Heart right ventricle (tissue), 16 donors: ENCODE data around the gene HDHD5. TPM values are rescaled to one million over a fixed set of nuclear protein-coding genes. Genes with fewer than 3 reads are reported as not detected.
A peak's percentile ranks its signal among the peaks of the same experiment; 100 is the strongest.

Source experiments
- ATAC-seq, 8 donors: fragments of 200-7000 bp; cut with Tn5 transposase; one replicate each; pipeline ENCODE4 v1.9.1; 2020; ENCODE audit warnings: mild to moderate bottlenecking in 8 of 8, moderate library complexity in 8 of 8, moderate number of reproducible peaks in 1 of 8
- DNase-seq, 2 donors: peaks; one replicate each; pipeline ENCODE4 v3.0.0-alpha.2; 2020
- H3K27ac ChIP-seq, 10 donors: fragments of 200-600 bp; sonication (generic) in 2 of 10; one replicate each; pipeline versions ENCODE4 v1.5.0 to v1.8.0; 2020 to 2022; ENCODE audit warnings: mild to moderate bottlenecking in 3 of 10
- H3K27me3 ChIP-seq, 7 donors: fragments of 200-600 bp; one replicate each; pipeline ENCODE4 v1.8.0; 2021 to 2022; ENCODE audit warnings: mild to moderate bottlenecking in 2 of 7
- H3K36me3 ChIP-seq, 9 donors: fragments of 200-600 bp; sonication (generic) in 1 of 9; one replicate each; pipeline versions ENCODE4 v1.5.0 to v1.8.0; 2020 to 2022; ENCODE audit warnings: mild to moderate bottlenecking in 2 of 9
- H3K4me1 ChIP-seq, 9 donors: fragments of 200-600 bp; sonication (generic) in 1 of 9; one replicate each; pipeline versions ENCODE4 v1.5.0 to v1.8.0; 2020 to 2022; ENCODE audit warnings: mild to moderate bottlenecking in 4 of 9
- H3K4me3 ChIP-seq, 10 donors: fragments of 200-600 bp; sonication (generic) in 2 of 10; one replicate each; pipeline versions ENCODE4 v1.5.0 to v1.8.0; 2020 to 2022; ENCODE audit warnings: mild to moderate bottlenecking in 7 of 10, moderate library complexity in 2 of 10
- H3K9me3 ChIP-seq, 11 donors: fragments of 200-600 bp in 10 of 11; sonication (generic) in 2 of 11; one replicate each; pipeline versions ENCODE4 v1.5.0 to v1.8.0; 2013 to 2022; ENCODE audit warnings: mild to moderate bottlenecking in 2 of 11, control low read depth in 1 of 11, moderate library complexity in 1 of 11
- CTCF ChIP-seq, 9 donors: fragments of 200-600 bp; sonication (generic) in 2 of 9; IDR thresholded peaks; one replicate each; pipeline versions ENCODE4 v1.5.0 to v1.8.0; 2021 to 2022; ENCODE audit warnings: antibody characterized with exemption in 9 of 9, mild to moderate bottlenecking in 5 of 9, moderate library complexity in 1 of 9
- WGBS, 2 donors: extraction: QIAGEN DNeasy Blood & Tissue Kit; methylation state at CpG; one replicate each; pipeline ENCODE4 v1.1.7; 2013; ENCODE audit warnings: inconsistent platforms in 1 of 2; 5-methylcytosine and 5-hydroxymethylcytosine counted together
- intact Hi-C, 10 donors: fragments of 100-400 bp; cut with DNase I; formaldehyde crosslinking; loops; one replicate each; pipeline versions ENCODE4 v1.11.1 to v1.14.2; 2022
- polyA plus RNA-seq, 2 donors: library from polyadenylated mRNA; stranded (reverse); fragments of 200-250 nt; gene quantifications; one replicate each; pipeline ENCODE4 v1.2.3, GENCODE V29; 2013
- total RNA-seq, 10 donors: library from RNA; stranded (reverse); fragmentation: NEBNext Ultra II Directional in 3 of 10; extraction: Animal tissue kit (Norgen Biotek cat#: 25700) in 3 of 10; gene quantifications; one replicate each; pipeline versions ENCODE4 v1.2.1 to v1.2.4, GENCODE V29; 2021 to 2023
- donor health status: Arrhythmogenic right ventricular cardiomyopathy.
- donor health status: ischemic (EF 13 %, LVEDD 7.1; RV severe dilation, severe dysfunction).
- donor health status: healthy with polysubstance abuse.
- donor health status: DM: no; HTN: yes; CAD: no.
- donor health status: DM: no; HTN: no; CAD: no.
- donor health status: ischemic (EF 25% LVEDD 6.9; RV normal size, moderate dysfunction).
- donor health status: ischemic (EF 25% LVEDD 5.7; RV mildly dilated, moderate dysfunction).
- donor health status: healthy.
- donor health status: DM: yes; HTN: yes; CAD: no.
- donor health status: Ischemic cardiomyopathy.
- donor health status: ischemic (EF 35%, LVEDD 5.7; RV mildly dilated, moderate dysfunction).
- donor health status: nonischemic (EF 11% LVEDD 7.7; RV severe dilation, severe dysfunction).
- donor health status: DM: yes; HTN: yes; CAD: no.
- donor health status: PGD.
- donor health status: ischemic (EF 29% LVEDD 5.4; RV normal size, mild dysfunction).
- donor health status: nonischemic (EF 23%, LVEDD 6.1; RV moderate dilation, normal function).

HDHD5 gene
- total and polyA plus RNA-seq, 12 donors: 23.6 to 60.4 (median 50.3) TPM

- Histone ChIP-seq H3K4me1 (peaks cover 0 to 34% (median 15%) of the 10 kb centered on the region in 9 donors), H3K4me3 (no peak overlapping the region), H3K27me3 (no peaks in the 10 kb centered on the region), H3K36me3 (peaks cover 0 to 85% (median 23%) of the 10 kb centered on the region in 9 donors), H3K27ac (peak overlapping the region in 9 of 10 donors; percentile 8 to 68 (median 62)), H3K9me3 (no peaks in the 10 kb centered on the region)
- no peak for TF ChIP-seq CTCF (IDR thresholded peaks at IDR 0.05)
- peak in 1 of 2 donors; percentile 40 for DNase-seq
- ATAC-seq: peak; percentile 72 to 92 (median 86)
- intact Hi-C loops: no loop called here
- WGBS, 2 donors: 32 to 41% methylated on average over 8 of the region's 8 CpGs
Observed at GRCh38 chr22:17140022-17140421, 19.1 kb downstream of the HDHD5 start.

GRCh38 chr22:17138513-17138912 lies 20.6 kb downstream of the HDHD5 start:
- Histone ChIP-seq H3K27ac (peak overlapping the region in 3 of 10 donors; percentile 66 to 68 (median 66)), H3K9me3 (no peaks in the 10 kb centered on the region), H3K4me3 (no peak overlapping the region), H3K4me1 (peaks cover 0 to 34% (median 15%) of the 10 kb centered on the region in 9 donors), H3K36me3 (peaks cover 0 to 70% (median 14%) of the 10 kb centered on the region in 9 donors), H3K27me3 (no peaks in the 10 kb centered on the region)
- ATAC-seq (peak in 1 of 8 donors; percentile 4), DNase-seq (no peak)
- 74 to 79% methylated on average over 11 of the region's 11 CpGs for WGBS, 2 donors
- intact Hi-C loops: no loop called here
- no peak for TF ChIP-seq CTCF (IDR thresholded peaks at IDR 0.05)

GRCh38 chr22:17137861-17138425 lies 21.1 kb downstream of the HDHD5 start:
- no peak for TF ChIP-seq CTCF (IDR thresholded peaks at IDR 0.05)
- 84 to 86% methylated on average over 17 of the region's 17 CpGs for WGBS, 2 donors
- H3K27ac ChIP-seq: no peak overlapping the region
- DNase-seq (no peak), ATAC-seq (no peak)
- H3K36me3 ChIP-seq: peaks cover 0 to 65% (median 13%) of the 10 kb centered on the region in 9 donors
- no peaks in the 10 kb centered on the region for H3K9me3 ChIP-seq
- H3K4me3 ChIP-seq: no peak overlapping the region
- H3K4me1 ChIP-seq: peaks cover 0 to 34% (median 15%) of the 10 kb centered on the region in 9 donors
- no peaks in the 10 kb centered on the region for H3K27me3 ChIP-seq
- intact Hi-C loops: no loop called here

- no peak for TF ChIP-seq CTCF (IDR thresholded peaks at IDR 0.05)
- ATAC-seq (no peak), DNase-seq (no peak)
- intact Hi-C loops: no loop called here
- H3K27ac ChIP-seq: no peak overlapping the region
- H3K36me3 ChIP-seq: peaks cover 0 to 57% (median 8%) of the 10 kb centered on the region in 9 donors
- WGBS, 2 donors: 86 to 87% methylated on average over 4 of the region's 4 CpGs
- H3K27me3 ChIP-seq: no peaks in the 10 kb centered on the region
- peaks cover 0 to 40% (median 15%) of the 10 kb centered on the region in 9 donors for H3K4me1 ChIP-seq
- H3K4me3 ChIP-seq: no peak overlapping the region
- H3K9me3 ChIP-seq: no peaks in the 10 kb centered on the region
Observed at GRCh38 chr22:17137170-17137569, 21.9 kb downstream of the HDHD5 start.
